Spleen (tissue), 11 donors: Measurements from ENCODE around the gene PITPNM1. TPM values are rescaled to one million over a fixed set of nuclear protein-coding genes. Genes with fewer than 3 reads are reported as not detected.

Experiments used
- DNase-seq: peaks from one replicate; pipeline ENCODE4 v3.0.0-alpha.2; 2020
- H3K27ac ChIP-seq, 8 donors: fragments of 200-600 bp; sonication (generic) in 7 of 8; 1 replicate in 4 of 8; 2 replicates in 4 of 8; pipeline versions ENCODE4 v1.5.0 to v1.8.0; 2016 to 2021; ENCODE audit warnings: inconsistent platforms in 4 of 8, mild to moderate bottlenecking in 4 of 8, moderate library complexity in 1 of 8
- H3K27me3 ChIP-seq, 7 donors: fragments of 200-600 bp; sonication (generic) in 6 of 7; replicated peaks in 1 of 7; 1 replicate in 4 of 7; 2 replicates in 3 of 7; pipeline versions ENCODE4 v1.5.0 to v1.8.0; 2016 to 2021; ENCODE audit warnings: inconsistent platforms in 3 of 7, mild to moderate bottlenecking in 1 of 7
- H3K36me3 ChIP-seq, 6 donors: fragments of 200-600 bp; sonication (generic) in 5 of 6; 1 replicate in 4 of 6; 2 replicates in 2 of 6; pipeline versions ENCODE4 v1.5.0 to v1.8.0; 2016 to 2021; ENCODE audit warnings: inconsistent platforms in 2 of 6
- H3K4me1 ChIP-seq, 6 donors: fragments of 200-600 bp; sonication (generic) in 5 of 6; 1 replicate in 3 of 6; 2 replicates in 3 of 6; pipeline versions ENCODE4 v1.5.0 to v1.8.0; 2016 to 2021; ENCODE audit warnings: inconsistent platforms in 3 of 6
- H3K4me3 ChIP-seq, 8 donors: fragments of 200-600 bp; sonication (generic) in 7 of 8; 1 replicate in 4 of 8; 2 replicates in 4 of 8; pipeline versions ENCODE4 v1.5.0 to v1.8.0; 2016 to 2021; ENCODE audit warnings: inconsistent platforms in 4 of 8, mild to moderate bottlenecking in 4 of 8, moderate library complexity in 2 of 8
- H3K9me3 ChIP-seq, 8 donors: fragments of 200-600 bp; sonication (generic) in 7 of 8; 1 replicate in 4 of 8; 2 replicates in 4 of 8; pipeline versions ENCODE4 v1.5.0 to v1.8.0; 2016 to 2021; ENCODE audit warnings: inconsistent platforms in 4 of 8
- POLR2A ChIP-seq, 3 donors: fragments of 450-650 bp; IDR thresholded peaks; one replicate each; pipeline ENCODE4 v1.5.1; 2017; ENCODE audit warnings: antibody characterized with exemption in 3 of 3, mild to moderate bottlenecking in 1 of 3
- POLR2AphosphoS5 ChIP-seq, 3 donors: sonication (generic); formaldehyde crosslinking; IDR thresholded peaks; one replicate each; pipeline ENCODE4 v1.5.1; 2017; ENCODE audit warnings: antibody characterized with exemption in 3 of 3
- WGBS, 5 donors: extraction: QIAGEN DNeasy Blood & Tissue Kit in 3 of 5; methylation state at CpG; one replicate each; pipeline versions ENCODE4 v1.1.5 to v1.1.7; 2013 to 2018; 5-methylcytosine and 5-hydroxymethylcytosine counted together
- intact Hi-C: fragments of 100-400 bp; cut with DNase I; formaldehyde crosslinking; loops from one replicate; pipeline ENCODE4 v1.15.0; 2023; ENCODE audit warnings: low total_unique reads
- polyA plus RNA-seq, 3 donors: library from polyadenylated mRNA; stranded (reverse); fragments of 200-250 nt; gene quantifications; one replicate each; pipeline ENCODE4 v1.2.1, GENCODE V29; 2013
- total RNA-seq, 7 donors: library from RNA; depleted of rRNA in 3 of 7; stranded (reverse); fragments of >200 nt in 3 of 7; fragmentation: NEBNext Ultra II Directional in 4 of 7; extraction: Animal tissue kit (Norgen Biotek cat#: 25700) in 4 of 7; gene quantifications; one replicate each; pipeline versions ENCODE4 v1.1.0 to v1.2.1, GENCODE V29; 2016 to 2021
- TF ChIP-seq, protein P1 (sequence below), 11 experiments: fragments of 200-600 bp in 7 of 11; fragments of 450-650 bp in 4 of 11; sonication (generic) in 4 of 11; IDR thresholded peaks in 8 of 11; conservative IDR thresholded peaks in 3 of 11; 1 replicate in 7 of 11; 2 replicates in 4 of 11; pipeline versions ENCODE4 v1.4.0 to v1.8.0; 2016 to 2021; ENCODE audit warnings: antibody characterized with exemption in 11 of 11, inconsistent platforms in 4 of 11, mild to moderate bottlenecking in 1 of 11
- donor health status: healthy with polysubstance abuse.
- donor health status: DM: no; HTN: no; CAD: no; lungs with moderate emphysema.
- donor health status: DM: no; HTN: no; CAD: no.
- donor health status: Bipolar disorder and iron deficiency.
- donor health status: healthy.
- donor health status: DM: no; HTN: no; CAD: no.
- donor health status: DM: yes; HTN: yes; CAD: no.

Gene PITPNM1
- total and polyA plus RNA-seq, 10 donors = 17.8 to 86.9 (median 64.9) TPM

DNA sequence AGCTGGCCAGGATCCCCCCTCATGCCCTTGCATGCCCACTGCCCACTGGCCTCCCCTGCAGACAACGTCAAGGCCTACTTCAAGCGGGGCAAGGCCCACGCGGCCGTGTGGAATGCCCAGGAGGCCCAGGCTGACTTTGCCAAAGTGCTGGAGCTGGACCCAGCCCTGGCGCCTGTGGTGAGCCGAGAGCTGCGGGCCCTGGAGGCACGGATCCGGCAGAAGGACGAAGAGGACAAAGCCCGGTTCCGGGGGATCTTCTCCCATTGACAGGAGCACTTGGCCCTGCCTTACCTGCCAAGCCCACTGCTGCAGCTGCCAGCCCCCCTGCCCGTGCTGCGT is 14.5 kb downstream of the PITPNM1 start:
- H3K36me3 ChIP-seq = peaks cover 0 to 93% (median 84%) of the 10 kb centered on the region in 6 donors

DNA sequence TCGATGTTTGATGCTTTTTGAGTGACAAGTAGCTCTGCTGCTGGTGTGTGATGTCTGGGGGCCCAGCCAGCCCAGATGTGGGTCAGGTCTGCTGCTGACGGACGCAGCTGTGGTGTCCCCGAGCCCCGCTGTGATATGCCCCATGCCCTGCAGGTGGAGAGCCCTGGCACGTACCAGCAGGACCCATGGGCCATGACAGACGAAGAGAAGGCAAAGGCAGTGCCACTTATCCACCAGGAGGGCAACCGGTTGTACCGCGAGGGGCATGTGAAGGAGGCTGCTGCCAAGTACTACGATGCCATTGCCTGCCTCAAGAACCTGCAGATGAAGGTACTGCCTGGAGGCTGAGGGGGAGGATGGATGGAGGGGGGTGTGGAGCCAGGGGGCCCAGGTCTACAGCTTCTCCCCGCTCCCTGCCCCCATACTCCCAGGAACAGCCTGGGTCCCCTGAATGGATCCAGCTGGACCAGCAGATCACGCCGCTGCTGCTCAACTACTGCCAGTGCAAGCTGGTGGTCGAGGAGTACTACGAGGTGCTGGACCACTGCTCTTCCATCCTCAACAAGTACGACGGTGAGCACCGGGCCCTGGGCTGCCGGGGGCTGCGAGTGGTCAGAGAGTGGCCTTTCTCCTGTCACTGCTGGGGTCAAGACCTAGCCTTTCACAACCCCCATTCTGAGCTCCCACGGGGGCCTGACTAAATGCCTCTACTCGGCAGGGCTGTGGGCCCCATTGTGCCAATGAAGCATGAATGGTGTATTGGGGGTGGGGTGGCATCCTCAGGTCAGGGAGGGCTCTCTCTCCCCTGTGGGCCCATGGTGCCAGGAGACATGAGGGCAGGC is 15.1 kb downstream of the PITPNM1 start:
- H3K27me3 ChIP-seq = no peaks in the 10 kb centered on the region
- peaks cover 13 to 35% (median 24%) of the 10 kb centered on the region in 6 donors for H3K4me1 ChIP-seq
- intact Hi-C loops = no loop called here
- no peak overlapping the region for H3K27ac ChIP-seq
- no peaks in the 10 kb centered on the region for H3K9me3 ChIP-seq
- 88 to 93% (median 89%) methylated on average over 13 to 23 of the region's 23 CpGs for WGBS, 5 donors
- H3K4me3 ChIP-seq = no peak overlapping the region
- peaks cover 0 to 87% (median 78%) of the 10 kb centered on the region in 6 donors for H3K36me3 ChIP-seq
- peak; percentile 74 for DNase-seq
- TF ChIP-seq, protein P1, sequence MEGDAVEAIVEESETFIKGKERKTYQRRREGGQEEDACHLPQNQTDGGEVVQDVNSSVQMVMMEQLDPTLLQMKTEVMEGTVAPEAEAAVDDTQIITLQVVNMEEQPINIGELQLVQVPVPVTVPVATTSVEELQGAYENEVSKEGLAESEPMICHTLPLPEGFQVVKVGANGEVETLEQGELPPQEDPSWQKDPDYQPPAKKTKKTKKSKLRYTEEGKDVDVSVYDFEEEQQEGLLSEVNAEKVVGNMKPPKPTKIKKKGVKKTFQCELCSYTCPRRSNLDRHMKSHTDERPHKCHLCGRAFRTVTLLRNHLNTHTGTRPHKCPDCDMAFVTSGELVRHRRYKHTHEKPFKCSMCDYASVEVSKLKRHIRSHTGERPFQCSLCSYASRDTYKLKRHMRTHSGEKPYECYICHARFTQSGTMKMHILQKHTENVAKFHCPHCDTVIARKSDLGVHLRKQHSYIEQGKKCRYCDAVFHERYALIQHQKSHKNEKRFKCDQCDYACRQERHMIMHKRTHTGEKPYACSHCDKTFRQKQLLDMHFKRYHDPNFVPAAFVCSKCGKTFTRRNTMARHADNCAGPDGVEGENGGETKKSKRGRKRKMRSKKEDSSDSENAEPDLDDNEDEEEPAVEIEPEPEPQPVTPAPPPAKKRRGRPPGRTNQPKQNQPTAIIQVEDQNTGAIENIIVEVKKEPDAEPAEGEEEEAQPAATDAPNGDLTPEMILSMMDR (IDR thresholded peaks at IDR 0.05 in 8 of 11, conservative IDR thresholded peaks at IDR 0.05 in 3 of 11) = no peak
- TF ChIP-seq POLR2AphosphoS5 (IDR thresholded peaks at IDR 0.05) = peak; percentile 7 to 56 (median 8)

More for the DNA sequence above, 14.5 kb downstream of the PITPNM1 start:
- TF ChIP-seq POLR2A (IDR thresholded peaks at IDR 0.05) = no peak
- TF ChIP-seq, protein P1 (IDR thresholded peaks at IDR 0.05 in 8 of 11, conservative IDR thresholded peaks at IDR 0.05 in 3 of 11) = no peak
- peak in 1 of 3 donors; percentile 65 for TF ChIP-seq POLR2AphosphoS5 (IDR thresholded peaks at IDR 0.05)
- DNase-seq = peak; percentile 75
- H3K9me3 ChIP-seq = no peaks in the 10 kb centered on the region
- peaks cover 9 to 29% (median 18%) of the 10 kb centered on the region in 6 donors for H3K4me1 ChIP-seq
- H3K27me3 ChIP-seq = no peaks in the 10 kb centered on the region
- H3K4me3 ChIP-seq = no peak overlapping the region
- whole genome bisulfite sequencing, 5 donors = 88 to 91% (median 90%) methylated on average over 10 to 15 of the region's 15 CpGs
- H3K27ac ChIP-seq = no peak overlapping the region
- intact Hi-C loops = no loop called here

DNA sequence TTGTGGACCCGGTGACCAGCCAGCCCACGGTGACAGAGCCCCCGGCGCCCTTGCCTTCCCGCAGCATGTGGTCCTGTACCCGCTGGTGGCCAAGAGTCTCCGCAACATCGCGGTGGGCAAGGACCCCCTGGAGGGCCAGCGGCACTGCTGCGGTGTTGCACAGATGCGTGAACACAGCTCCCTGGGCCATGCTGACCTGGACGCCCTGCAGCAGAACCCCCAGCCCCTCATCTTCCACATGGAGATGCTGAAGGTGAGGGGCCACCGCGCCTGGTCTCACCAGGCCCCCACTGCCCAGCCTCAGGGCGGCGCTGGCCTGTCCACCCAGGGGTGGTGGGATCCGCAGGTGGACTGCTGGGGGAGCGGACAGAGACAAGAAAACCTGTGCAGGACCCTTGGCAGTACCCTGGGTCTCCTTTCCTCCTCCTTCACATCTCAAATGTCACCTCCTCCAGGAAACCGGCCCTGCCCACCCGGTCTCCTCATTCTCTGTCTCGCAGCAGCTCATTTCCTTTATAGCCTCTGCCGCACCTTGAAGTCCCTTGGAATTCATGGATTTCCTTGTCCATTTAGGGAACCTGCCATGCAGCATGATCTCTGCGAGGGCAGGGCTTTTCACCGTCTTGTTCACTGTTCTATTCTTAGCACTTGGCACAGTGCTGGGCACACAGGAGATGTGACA is 15.8 kb downstream of the PITPNM1 start:
- peak in 2 of 3 donors; percentile 33 to 61 for TF ChIP-seq POLR2AphosphoS5 (IDR thresholded peaks at IDR 0.05)
- TF ChIP-seq, protein P1 (IDR thresholded peaks at IDR 0.05 in 8 of 11, conservative IDR thresholded peaks at IDR 0.05 in 3 of 11) = no peak
- TF ChIP-seq POLR2A (IDR thresholded peaks at IDR 0.05) = no peak
- Histone ChIP-seq H3K4me1 (peaks cover 20 to 43% (median 32%) of the 10 kb centered on the region in 6 donors), H3K36me3 (peaks cover 0 to 79% (median 71%) of the 10 kb centered on the region in 6 donors), H3K9me3 (no peaks in the 10 kb centered on the region), H3K27me3 (no peaks in the 10 kb centered on the region), H3K27ac (no peak overlapping the region), H3K4me3 (no peak overlapping the region)
- no peak for DNase-seq
- intact Hi-C loops = no loop called here
- WGBS, 5 donors = 79 to 93% (median 87%) methylated on average over 13 to 25 of the region's 25 CpGs
